PC-9 (cell line): ENCODE data around the gene EPHB1.

ENCODE experiments used
- EZH2 ChIP-seq: fragments of 200-600 bp; sonication (generic); IDR thresholded peaks from 2 replicates; pipeline ENCODE4 v1.8.0; 2017; ENCODE audit warnings: antibody characterized with exemption, low read depth
- TF ChIP-seq, protein P1 (sequence below): fragments of 200-600 bp; sonication (generic); conservative IDR thresholded peaks from 2 replicates; pipeline ENCODE4 v1.6.1; 2017; ENCODE audit warnings: mixed run types, antibody characterized with exemption, mild to moderate bottlenecking, moderate library complexity

DNA sequence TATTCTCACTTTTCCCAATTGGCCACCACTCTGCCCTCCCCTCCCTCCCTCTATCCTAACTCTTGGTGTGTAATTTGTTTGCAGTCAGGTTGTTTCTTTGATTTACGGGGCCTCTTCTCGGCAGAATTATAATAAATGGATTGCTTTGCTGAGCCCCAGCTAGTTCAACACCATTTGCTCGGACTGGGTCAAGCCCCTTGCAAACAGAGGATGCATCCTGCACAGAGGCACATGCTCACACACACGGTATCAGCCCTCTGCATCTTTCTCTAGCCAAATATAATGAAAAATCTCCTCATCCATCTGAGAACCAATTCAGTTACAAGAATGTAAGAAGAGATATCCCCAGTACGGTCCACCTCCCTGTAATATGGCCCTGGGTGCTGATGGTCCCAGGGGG, 97.7 kb downstream of the EPHB1 start:
- TF ChIP-seq, protein P1, sequence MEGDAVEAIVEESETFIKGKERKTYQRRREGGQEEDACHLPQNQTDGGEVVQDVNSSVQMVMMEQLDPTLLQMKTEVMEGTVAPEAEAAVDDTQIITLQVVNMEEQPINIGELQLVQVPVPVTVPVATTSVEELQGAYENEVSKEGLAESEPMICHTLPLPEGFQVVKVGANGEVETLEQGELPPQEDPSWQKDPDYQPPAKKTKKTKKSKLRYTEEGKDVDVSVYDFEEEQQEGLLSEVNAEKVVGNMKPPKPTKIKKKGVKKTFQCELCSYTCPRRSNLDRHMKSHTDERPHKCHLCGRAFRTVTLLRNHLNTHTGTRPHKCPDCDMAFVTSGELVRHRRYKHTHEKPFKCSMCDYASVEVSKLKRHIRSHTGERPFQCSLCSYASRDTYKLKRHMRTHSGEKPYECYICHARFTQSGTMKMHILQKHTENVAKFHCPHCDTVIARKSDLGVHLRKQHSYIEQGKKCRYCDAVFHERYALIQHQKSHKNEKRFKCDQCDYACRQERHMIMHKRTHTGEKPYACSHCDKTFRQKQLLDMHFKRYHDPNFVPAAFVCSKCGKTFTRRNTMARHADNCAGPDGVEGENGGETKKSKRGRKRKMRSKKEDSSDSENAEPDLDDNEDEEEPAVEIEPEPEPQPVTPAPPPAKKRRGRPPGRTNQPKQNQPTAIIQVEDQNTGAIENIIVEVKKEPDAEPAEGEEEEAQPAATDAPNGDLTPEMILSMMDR, result no peak
- TF ChIP-seq EZH2, result no peak
